Hepatocyte (in vitro differentiated cells): ENCODE measurements around the gene SLC26A11. TPM values are rescaled to one million over a fixed set of nuclear protein-coding genes. Genes with fewer than 3 reads are reported as not detected.

Experiments
- DNase-seq: peaks from one replicate; pipeline ENCODE4 v3.0.0-alpha.2; 2016; ENCODE audit warnings: low spot score
- H2AFZ ChIP-seq: fragments of 200-600 bp; sonication (generic); 2 replicates; pipeline ENCODE4 v1.6.0; 2016; ENCODE audit warnings: antibody characterized with exemption, mild to moderate bottlenecking
- H3K27ac ChIP-seq: fragments of 200-600 bp; sonication (generic); 2 replicates; pipeline ENCODE4 v1.5.1; 2016; ENCODE audit warnings: mild to moderate bottlenecking
- H3K27me3 ChIP-seq: fragments of 200-600 bp; sonication (generic); 2 replicates; pipeline ENCODE4 v1.6.1; 2016
- H3K36me3 ChIP-seq: fragments of 200-600 bp; sonication (generic); replicated peaks from 2 replicates; pipeline ENCODE4 v1.5.1; 2016; ENCODE audit warnings: low read depth; ENCODE audit not compliant: insufficient read depth
- H3K4me1 ChIP-seq: fragments of 200-600 bp; sonication (generic); 2 replicates; pipeline ENCODE4 v1.5.1; 2016; ENCODE audit warnings: mild to moderate bottlenecking, moderate library complexity; ENCODE audit not compliant: insufficient read depth
- H3K4me2 ChIP-seq: fragments of 200-600 bp; sonication (generic); 2 replicates; pipeline ENCODE4 v1.6.0; 2016
- H3K4me3 ChIP-seq: fragments of 200-600 bp; sonication (generic); 2 replicates; pipeline ENCODE4 v1.5.1; 2016; ENCODE audit warnings: mild to moderate bottlenecking
- H3K79me2 ChIP-seq: fragments of 200-600 bp; sonication (generic); 2 replicates; pipeline ENCODE4 v1.6.0; 2017; ENCODE audit warnings: mild to moderate bottlenecking
- H3K9me2 ChIP-seq: fragments of 200-600 bp; sonication (generic); replicated peaks from 2 replicates; pipeline ENCODE4 v1.6.0; 2017; ENCODE audit warnings: mild to moderate bottlenecking; ENCODE audit not compliant: insufficient read depth
- H3K9me3 ChIP-seq: fragments of 200-600 bp; sonication (generic); 2 replicates; pipeline ENCODE4 v1.5.1; 2016; ENCODE audit warnings: low read depth, mild to moderate bottlenecking
- H4K20me1 ChIP-seq: fragments of 200-600 bp; sonication (generic); 2 replicates; pipeline ENCODE4 v1.6.0; 2016; ENCODE audit warnings: mild to moderate bottlenecking; ENCODE audit not compliant: insufficient read depth, poor library complexity, severe bottlenecking
- CTCF ChIP-seq: fragments of 200-600 bp; sonication (generic); IDR thresholded peaks from 2 replicates; pipeline ENCODE4 v1.5.1; 2016; ENCODE audit warnings: antibody characterized with exemption, mild to moderate bottlenecking; ENCODE audit not compliant: poor library complexity
- EZH2 ChIP-seq: fragments of 200-600 bp; sonication (generic); IDR thresholded peaks from 2 replicates; pipeline ENCODE4 v1.6.1; 2016; ENCODE audit warnings: antibody characterized with exemption, mild to moderate bottlenecking, borderline replicate concordance
- EZH2phosphoT487 ChIP-seq: fragments of 200-600 bp; sonication (generic); IDR thresholded peaks from one replicate; pipeline ENCODE4 v1.6.1; 2018; ENCODE audit warnings: antibody characterized with exemption, mild to moderate bottlenecking, low read depth, moderate library complexity; ENCODE audit not compliant: unreplicated experiment, severe bottlenecking
- WGBS: methylation state at CpG from one replicate; pipeline ENCODE4 v1.1.6; 2016; ENCODE audit warnings: low lambda C conversion rate; ENCODE audit errors: missing lambda C conversion rate; 5-methylcytosine and 5-hydroxymethylcytosine counted together
- polyA plus RNA-seq: library from polyadenylated mRNA; unstranded; fragments of >200 nt; fragmentation: Nextera tagmentation; extraction: Ambion mirVana; gene quantifications from 2 replicates; pipeline ENCODE4 v1.2.1, GENCODE V29; 2016
- total RNA-seq: library from RNA; depleted of rRNA; stranded (reverse); fragments of >200 nt; gene quantifications from 2 replicates; pipeline ENCODE4 v1.2.3, GENCODE V29; 2014

SLC26A11 gene
- total and polyA plus RNA-seq, 2 experiments from 2014 or later: 17.5 to 24.9 TPM

- Histone ChIP-seq H3K27me3 (no peaks in the 10 kb centered on the region), H3K4me1 (no peaks in the 10 kb centered on the region), H3K79me2 (no peaks in the 10 kb centered on the region), H3K9me3 (no peaks in the 10 kb centered on the region), H3K4me2 (no peak overlapping the region), H3K36me3 (no peaks in the 10 kb centered on the region), H3K9me2 (no peaks in the 10 kb centered on the region), H3K27ac (no peak overlapping the region), H4K20me1 (no peaks in the 10 kb centered on the region), H3K4me3 (no peak overlapping the region), H2AFZ (no peak overlapping the region)
- DNase-seq: no peak
- TF ChIP-seq EZH2phosphoT487: no peak
- TF ChIP-seq CTCF: no peak
- TF ChIP-seq EZH2: no peak
- 92% methylated on average over 5 of the region's 5 CpGs for WGBS
Measured at GRCh38 chr17:80286638-80286960, 66.4 kb downstream of the SLC26A11 start.

- H3K27me3 ChIP-seq: no peaks in the 10 kb centered on the region
- 92% methylated on average over 9 of the region's 9 CpGs for WGBS
- DNase-seq: no peak
- no peaks in the 10 kb centered on the region for H3K4me1 ChIP-seq
- H3K4me2 ChIP-seq: no peak overlapping the region
- no peak overlapping the region for H3K4me3 ChIP-seq
- no peak overlapping the region for H2AFZ ChIP-seq
- no peaks in the 10 kb centered on the region for H3K9me2 ChIP-seq
- H3K27ac ChIP-seq: no peak overlapping the region
- TF ChIP-seq EZH2 (no peak), EZH2phosphoT487 (no peak), CTCF (no peak)
- no peaks in the 10 kb centered on the region for H4K20me1 ChIP-seq
- H3K9me3 ChIP-seq: no peaks in the 10 kb centered on the region
- no peaks in the 10 kb centered on the region for H3K79me2 ChIP-seq
- H3K36me3 ChIP-seq: no peaks in the 10 kb centered on the region
Measured at GRCh38 chr17:80287038-80287437, 66.8 kb downstream of the SLC26A11 start.

GRCh38 chr17:80287806-80288567 lies 67.8 kb downstream of the SLC26A11 start:
- Histone ChIP-seq H3K27me3 (no peaks in the 10 kb centered on the region), H4K20me1 (no peaks in the 10 kb centered on the region), H3K4me1 (no peaks in the 10 kb centered on the region), H3K9me2 (no peaks in the 10 kb centered on the region), H3K27ac (no peak overlapping the region), H2AFZ (no peak overlapping the region), H3K36me3 (no peaks in the 10 kb centered on the region), H3K4me2 (no peak overlapping the region), H3K79me2 (no peaks in the 10 kb centered on the region), H3K9me3 (no peaks in the 10 kb centered on the region), H3K4me3 (no peak overlapping the region)
- DNase-seq: no peak
- no peak for TF ChIP-seq CTCF
- no peak for TF ChIP-seq EZH2
- no peak for TF ChIP-seq EZH2phosphoT487
- WGBS: 86% methylated on average over 22 of the region's 22 CpGs
